ENCODE measurements around the gene CELA2B.
A peak's percentile ranks its signal among the peaks of the same experiment; 100 is the strongest.
"Not testable (repeated sequence)": the region's sequence is repeated elsewhere in the genome, so short reads cannot be mapped to it uniquely, and the experiment has no call there.

CELA2B gene

DNA sequence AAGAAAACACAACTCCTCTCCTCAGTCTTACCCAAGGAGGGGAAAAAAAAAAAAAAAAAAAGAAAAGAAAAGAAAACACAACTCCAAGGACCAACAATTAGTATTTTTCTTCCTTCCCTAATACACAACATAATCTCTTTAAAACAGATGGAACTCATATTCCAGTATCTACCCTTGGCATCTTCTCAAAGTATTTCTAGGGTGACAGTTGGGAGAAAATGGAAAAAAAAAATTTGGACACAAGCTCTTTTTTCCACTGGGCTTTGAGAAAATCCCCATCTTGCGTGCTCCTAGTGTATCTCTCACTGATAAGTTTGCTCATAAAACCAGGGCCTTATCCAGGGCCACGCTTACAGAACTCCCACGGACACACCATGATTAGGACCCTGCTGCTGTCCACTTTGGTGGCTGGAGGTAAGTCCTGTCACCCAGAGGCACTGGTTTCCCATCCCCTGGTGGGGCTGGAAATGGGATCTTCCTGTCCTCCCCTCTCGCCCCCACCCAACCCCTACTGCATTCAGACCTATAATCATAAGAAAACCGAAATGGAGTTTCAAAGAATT is at the start of gene CELA2B:
Gene CELA2B (plus strand): TSS at position 353 of the 563 bp plus-strand sequence. CDS start 22 bp downstream, at position 375.
- no peaks in the 10 kb centered on the region for H3K27me3 Mint-ChIP-seq (ENCODE audit: low read depth, poor library complexity)
- H3K4me1 Mint-ChIP-seq = no peaks in the 10 kb centered on the region
- TF ChIP-seq, protein P1, sequence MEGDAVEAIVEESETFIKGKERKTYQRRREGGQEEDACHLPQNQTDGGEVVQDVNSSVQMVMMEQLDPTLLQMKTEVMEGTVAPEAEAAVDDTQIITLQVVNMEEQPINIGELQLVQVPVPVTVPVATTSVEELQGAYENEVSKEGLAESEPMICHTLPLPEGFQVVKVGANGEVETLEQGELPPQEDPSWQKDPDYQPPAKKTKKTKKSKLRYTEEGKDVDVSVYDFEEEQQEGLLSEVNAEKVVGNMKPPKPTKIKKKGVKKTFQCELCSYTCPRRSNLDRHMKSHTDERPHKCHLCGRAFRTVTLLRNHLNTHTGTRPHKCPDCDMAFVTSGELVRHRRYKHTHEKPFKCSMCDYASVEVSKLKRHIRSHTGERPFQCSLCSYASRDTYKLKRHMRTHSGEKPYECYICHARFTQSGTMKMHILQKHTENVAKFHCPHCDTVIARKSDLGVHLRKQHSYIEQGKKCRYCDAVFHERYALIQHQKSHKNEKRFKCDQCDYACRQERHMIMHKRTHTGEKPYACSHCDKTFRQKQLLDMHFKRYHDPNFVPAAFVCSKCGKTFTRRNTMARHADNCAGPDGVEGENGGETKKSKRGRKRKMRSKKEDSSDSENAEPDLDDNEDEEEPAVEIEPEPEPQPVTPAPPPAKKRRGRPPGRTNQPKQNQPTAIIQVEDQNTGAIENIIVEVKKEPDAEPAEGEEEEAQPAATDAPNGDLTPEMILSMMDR (IDR thresholded peaks at IDR 0.05) = no peak
- DNase-seq = no peak
- no peak within 1 kb of the TSS for H3K4me3 Mint-ChIP-seq
- H3K9me3 Mint-ChIP-seq = peaks cover 6% of the 10 kb centered on the region
- H3K27ac Mint-ChIP-seq = no peak within 1 kb of the TSS
- H3K36me3 Mint-ChIP-seq (ENCODE audit: low read depth) = no peaks in the 10 kb centered on the region

DNA sequence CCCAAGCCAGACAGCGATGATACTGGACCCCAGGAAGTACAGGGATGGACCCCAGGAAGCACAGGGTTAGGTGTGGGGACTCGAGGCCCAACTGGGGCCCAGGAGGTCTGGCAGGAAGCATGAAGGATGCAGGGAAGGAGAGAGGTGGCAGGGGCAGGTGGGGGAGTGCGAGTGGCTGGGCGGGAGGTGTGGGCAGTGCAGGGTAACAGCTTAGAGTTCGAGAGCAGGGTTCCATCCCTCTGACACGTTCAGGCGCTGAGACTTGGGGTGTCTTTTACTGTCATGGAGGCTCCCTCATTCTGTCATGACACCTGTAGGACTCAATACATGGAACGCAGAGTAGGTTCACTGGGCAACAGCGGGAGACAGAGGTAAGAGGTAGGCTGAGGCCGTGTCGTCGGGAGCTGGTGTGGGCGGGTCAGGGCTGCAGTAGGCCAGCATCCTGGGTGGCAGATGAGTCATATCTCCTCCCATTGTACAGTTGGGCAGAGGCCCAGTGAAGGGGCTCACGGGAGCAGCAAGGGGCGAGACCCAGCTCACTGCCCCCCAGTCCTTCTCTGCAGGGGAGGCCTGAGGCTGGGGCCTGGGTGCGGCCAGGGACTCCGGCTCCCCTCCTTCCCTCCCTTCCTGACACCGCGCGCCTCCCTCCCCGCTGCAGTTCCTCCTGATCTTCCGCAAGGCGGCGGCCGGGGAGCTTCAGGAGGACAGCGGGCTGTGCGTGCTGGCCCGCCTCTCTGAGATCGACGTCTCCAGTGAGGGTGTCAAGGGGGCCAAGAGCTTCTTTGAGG is 49.2 kb upstream of the CELA2B start:
- no peak for DNase-seq
- H3K27me3 Mint-ChIP-seq (ENCODE audit: low read depth, poor library complexity) = no peaks in the 10 kb centered on the region
- H3K4me1 Mint-ChIP-seq = peaks cover 24% of the 10 kb centered on the region
- no peak overlapping the region for H3K4me3 Mint-ChIP-seq
- H3K36me3 Mint-ChIP-seq (ENCODE audit: low read depth) = no peaks in the 10 kb centered on the region
- TF ChIP-seq, protein P1 (IDR thresholded peaks at IDR 0.05) = no peak
- peak overlapping the region; percentile 71 for H3K27ac Mint-ChIP-seq
- peaks cover 1% of the 10 kb centered on the region for H3K9me3 Mint-ChIP-seq

DNA sequence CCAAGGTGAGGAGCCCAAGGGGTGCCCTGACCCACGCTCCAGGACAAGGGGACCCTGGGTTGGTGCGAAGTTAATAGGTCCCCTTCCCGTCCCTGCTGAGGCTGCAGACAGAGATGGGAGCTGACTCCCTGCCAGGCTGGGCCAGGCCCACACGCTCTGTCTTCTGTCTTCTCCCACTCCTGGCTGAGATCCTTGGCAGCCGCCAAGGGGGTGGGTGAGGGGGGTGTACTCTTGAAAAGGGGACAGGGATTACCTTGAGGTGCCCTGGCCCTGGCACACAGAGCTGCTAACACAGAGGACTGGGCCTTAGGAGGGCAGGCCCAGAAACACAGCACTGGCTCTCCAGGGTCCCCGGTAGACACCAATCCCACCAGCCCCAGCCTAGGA is 48.6 kb upstream of the CELA2B start:
- H3K36me3 Mint-ChIP-seq (ENCODE audit: low read depth) = no peaks in the 10 kb centered on the region
- H3K4me1 Mint-ChIP-seq = peaks cover 24% of the 10 kb centered on the region
- H3K27me3 Mint-ChIP-seq (ENCODE audit: low read depth, poor library complexity) = no peaks in the 10 kb centered on the region
- H3K4me3 Mint-ChIP-seq = no peak overlapping the region
- H3K9me3 Mint-ChIP-seq = no peaks in the 10 kb centered on the region
- DNase-seq = no peak
- no peak overlapping the region for H3K27ac Mint-ChIP-seq
- TF ChIP-seq, protein P1 (IDR thresholded peaks at IDR 0.05) = no peak

DNA sequence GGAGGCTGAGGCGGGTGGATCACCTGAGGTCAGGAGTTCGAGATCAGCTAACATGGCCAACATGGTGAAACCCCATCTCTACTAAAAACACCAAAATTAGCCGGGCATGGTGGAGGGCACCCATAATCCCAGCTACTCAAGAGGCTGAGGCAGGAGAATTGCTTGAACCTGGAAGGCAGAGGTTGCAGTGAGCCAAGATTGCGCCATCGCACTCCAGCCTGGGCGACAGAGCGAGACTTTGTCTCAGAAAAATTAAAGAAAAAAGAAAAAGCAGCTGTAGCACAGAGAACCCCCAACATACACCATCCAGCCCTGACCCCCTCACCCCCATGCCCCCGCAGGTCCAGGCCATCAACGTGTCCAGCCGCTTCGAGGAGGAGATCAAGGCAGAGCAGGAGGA is 47.7 kb upstream of the CELA2B start:
- H3K9me3 Mint-ChIP-seq; H3K27me3 Mint-ChIP-seq (ENCODE audit: low read depth, poor library complexity); H3K36me3 Mint-ChIP-seq (ENCODE audit: low read depth): not testable (repeated sequence)

DNA sequence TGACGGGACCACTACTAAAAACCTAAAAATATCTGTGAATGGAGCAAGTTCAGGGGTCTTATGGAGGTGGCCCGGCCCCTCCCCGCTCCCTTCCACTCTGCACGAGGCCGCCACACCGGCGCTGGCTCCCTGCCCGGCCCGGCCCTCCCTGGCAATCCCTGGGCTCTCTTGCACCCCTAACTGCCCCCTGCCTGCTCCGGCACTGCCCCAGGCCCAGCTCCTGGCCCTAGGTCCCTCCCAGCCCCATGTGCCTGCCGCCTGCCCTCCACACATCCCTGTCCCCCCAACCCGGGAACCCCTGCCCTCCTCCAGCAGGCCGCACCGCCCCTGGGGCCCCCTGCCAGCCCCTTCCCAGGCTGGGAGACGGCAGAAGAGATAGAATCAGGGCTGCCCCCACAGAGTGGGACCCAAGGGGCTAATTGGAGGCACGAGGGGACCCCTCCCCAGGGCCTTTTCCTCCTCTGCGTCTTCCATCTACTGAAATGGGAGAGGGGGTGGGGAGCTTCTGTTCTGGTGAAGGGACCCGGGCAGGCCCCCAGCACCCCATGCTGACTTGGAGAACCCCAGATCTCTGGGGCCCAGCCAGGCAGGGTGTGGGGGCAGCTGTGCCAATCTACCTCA is 47.0 kb upstream of the CELA2B start:
- Mint-ChIP-seq H3K36me3 (ENCODE audit: low read depth) (no peaks in the 10 kb centered on the region), H3K27ac (no peak overlapping the region), H3K9me3 (no peaks in the 10 kb centered on the region), H3K4me3 (no peak overlapping the region), H3K27me3 (ENCODE audit: low read depth, poor library complexity) (no peaks in the 10 kb centered on the region), H3K4me1 (peaks cover 31% of the 10 kb centered on the region)
- TF ChIP-seq, protein P1 (IDR thresholded peaks at IDR 0.05) = no peak
- no peak for DNase-seq

More for the DNA sequence above, 47.7 kb upstream of the CELA2B start:
- Mint-ChIP-seq H3K4me1 (peaks cover 31% of the 10 kb centered on the region), H3K27ac (peak overlapping the region; percentile 36)
- not testable (repeated sequence) for DNase-seq, H3K4me3 Mint-ChIP-seq

DNA sequence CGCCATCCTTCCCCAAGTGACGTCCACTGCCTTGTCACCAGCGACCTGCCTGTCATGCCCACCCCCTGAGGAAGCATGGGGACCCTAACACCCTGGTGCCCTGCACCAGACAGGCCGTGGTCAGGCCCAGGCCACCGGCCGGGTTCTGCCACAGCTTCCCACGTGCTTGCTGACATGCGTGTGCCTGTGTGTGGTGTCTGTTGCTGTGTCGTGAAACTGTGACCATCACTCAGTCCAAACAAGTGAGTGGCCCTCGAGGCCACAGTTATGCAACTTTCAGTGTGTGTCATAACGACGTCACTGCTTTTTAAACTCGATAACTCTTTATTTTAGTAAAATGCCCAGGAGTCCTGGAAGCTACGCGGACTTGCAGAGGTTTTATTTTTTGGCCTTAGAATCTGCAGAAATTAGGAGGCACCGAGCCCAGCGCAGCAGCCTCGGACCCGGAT is 46.2 kb upstream of the CELA2B start:
- H3K4me1 Mint-ChIP-seq = peaks cover 33% of the 10 kb centered on the region
- no peak overlapping the region for H3K27ac Mint-ChIP-seq
- no peak for DNase-seq
- TF ChIP-seq, protein P1 (IDR thresholded peaks at IDR 0.05) = no peak
- no peak overlapping the region for H3K4me3 Mint-ChIP-seq
- no peaks in the 10 kb centered on the region for H3K36me3 Mint-ChIP-seq (ENCODE audit: low read depth)
- no peaks in the 10 kb centered on the region for H3K9me3 Mint-ChIP-seq
- H3K27me3 Mint-ChIP-seq (ENCODE audit: low read depth, poor library complexity) = no peaks in the 10 kb centered on the region
